ENCODE measurements around the gene COP1. TPM values are rescaled to one million over a fixed set of nuclear protein-coding genes. Genes with fewer than 3 reads are reported as not detected.

The COP1 gene
- total RNA-seq, 1 experiment from 2014 or later = 36.0 TPM

GRCh38 chr1:176136891-176137290 is 70.2 kb downstream of the COP1 start:
- TF ChIP-seq MAX (CRISPR knock-in tag; IDR thresholded peaks at IDR 0.05) (no peak), ZNF512 (CRISPR knock-in tag; IDR thresholded peaks at IDR 0.05; ENCODE audit: borderline replicate concordance) (no peak)
- POLR2A ChIA-PET = no interaction called here
- CTCF ChIA-PET = no interaction called here
- peaks cover 4% of the 10 kb centered on the region for H3K4me1 Mint-ChIP-seq
- no peak overlapping the region for H3K27ac Mint-ChIP-seq
- ATAC-seq = no peak
- H3K9me3 Mint-ChIP-seq = no peaks in the 10 kb centered on the region
- peaks cover 4% of the 10 kb centered on the region; the same call in 1 of the 2 replicates for H3K36me3 Mint-ChIP-seq
- H3K4me3 Mint-ChIP-seq = no peak overlapping the region
- DNase-seq (ENCODE audit: low spot score) = no peak
- H3K27me3 Mint-ChIP-seq (ENCODE audit: low read depth) = no peaks in the 10 kb centered on the region

GRCh38 chr1:176134666-176135065 is 72.4 kb downstream of the COP1 start:
- peaks cover 4% of the 10 kb centered on the region; the same call in 1 of the 2 replicates for H3K36me3 Mint-ChIP-seq
- H3K9me3 Mint-ChIP-seq = no peaks in the 10 kb centered on the region
- H3K27ac Mint-ChIP-seq = no peak overlapping the region
- no peak for TF ChIP-seq ESRRA (CRISPR knock-in tag; IDR thresholded peaks at IDR 0.05; ENCODE audit: borderline replicate concordance)
- no peaks in the 10 kb centered on the region for H3K27me3 Mint-ChIP-seq (ENCODE audit: low read depth)
- H3K4me1 Mint-ChIP-seq = peaks cover 4% of the 10 kb centered on the region
- POLR2A ChIA-PET = no interaction called here
- DNase-seq (ENCODE audit: low spot score) (no peak), ATAC-seq (no peak)
- CTCF ChIA-PET = no interaction called here
- H3K4me3 Mint-ChIP-seq = no peak overlapping the region

GRCh38 chr1:176122282-176122681 is 84.8 kb downstream of the COP1 start:
- Mint-ChIP-seq H3K27ac (no peak overlapping the region), H3K36me3 (peaks cover 16% of the 10 kb centered on the region), H3K4me3 (no peak overlapping the region), H3K9me3 (peaks cover 15% of the 10 kb centered on the region), H3K4me1 (no peaks in the 10 kb centered on the region), H3K27me3 (ENCODE audit: low read depth) (no peaks in the 10 kb centered on the region)
- ChIA-PET CTCF (no interaction called here), POLR2A (no interaction called here)
- no peak for ATAC-seq
- no peak for TF ChIP-seq NFE2L1 (CRISPR knock-in tag; IDR thresholded peaks at IDR 0.05)
- TF ChIP-seq ZNF512 (CRISPR knock-in tag; IDR thresholded peaks at IDR 0.05; ENCODE audit: borderline replicate concordance) = no peak
- TF ChIP-seq CBFB (CRISPR knock-in tag; IDR thresholded peaks at IDR 0.05; ENCODE audit: low read depth) = no peak
- TF ChIP-seq ARID4B (CRISPR knock-in tag; IDR thresholded peaks at IDR 0.05; ENCODE audit: borderline replicate concordance) = no peak
- no peak for TF ChIP-seq MLX (CRISPR knock-in tag; IDR thresholded peaks at IDR 0.05)
- TF ChIP-seq ZNF232 (CRISPR knock-in tag; IDR thresholded peaks at IDR 0.05) = no peak
- no peak for TF ChIP-seq PRRX2 (CRISPR knock-in tag; IDR thresholded peaks at IDR 0.05)
- no peak for TF ChIP-seq FOXP1 (CRISPR knock-in tag; IDR thresholded peaks at IDR 0.05; ENCODE audit: borderline replicate concordance)
- no peak for TF ChIP-seq USF2 (CRISPR knock-in tag; IDR thresholded peaks at IDR 0.05)
- no peak for DNase-seq (ENCODE audit: low spot score)
